Measurements from ENCODE around the gene CTSE.

Gene CTSE

GRCh38 chr1:206049919-206050600, 26.4 kb upstream of the CTSE start:
- no peak for DNase-seq (ENCODE audit: low spot score)

GRCh38 chr1:206049293-206049692, 25.6 kb upstream of the CTSE start:
- DNase-seq (ENCODE audit: low spot score), result no peak

- no peak for DNase-seq (ENCODE audit: low spot score)
Observed at GRCh38 chr1:206048582-206048981, 24.9 kb upstream of the CTSE start.

- DNase-seq (ENCODE audit: low spot score), result no peak
Observed at GRCh38 chr1:206047271-206047670, 23.6 kb upstream of the CTSE start.

- no peak for DNase-seq (ENCODE audit: low spot score)
Observed at GRCh38 chr1:206041640-206042039, 17.9 kb upstream of the CTSE start.

- no peak for DNase-seq (ENCODE audit: low spot score)
Observed at GRCh38 chr1:206040328-206040727, 16.6 kb upstream of the CTSE start.

GRCh38 chr1:206039046-206039973, 15.6 kb upstream of the CTSE start:
- no peak for DNase-seq (ENCODE audit: low spot score)

GRCh38 chr1:206037581-206037980, 13.9 kb upstream of the CTSE start:
- DNase-seq (ENCODE audit: low spot score), result no peak

- DNase-seq (ENCODE audit: low spot score), result no peak
Observed at GRCh38 chr1:206036663-206037455, 13.2 kb upstream of the CTSE start.

- DNase-seq (ENCODE audit: low spot score), result no peak
Observed at GRCh38 chr1:206035027-206035426, 11.3 kb upstream of the CTSE start.

- no peak for DNase-seq (ENCODE audit: low spot score)
Observed at GRCh38 chr1:206032380-206033140, 8.9 kb upstream of the CTSE start.

GRCh38 chr1:206030714-206031113, 7.0 kb upstream of the CTSE start:
- DNase-seq (ENCODE audit: low spot score), result peak; percentile 69

GRCh38 chr1:206030191-206030590, 6.5 kb upstream of the CTSE start:
- no peak for DNase-seq (ENCODE audit: low spot score)

GRCh38 chr1:206029484-206029883, 5.8 kb upstream of the CTSE start:
- no peak for DNase-seq (ENCODE audit: low spot score)

- no peak for DNase-seq (ENCODE audit: low spot score)
Observed at GRCh38 chr1:206025283-206025820, 1.7 kb upstream of the CTSE start.

- no peak for DNase-seq (ENCODE audit: low spot score)
Observed at GRCh38 chr1:206022766-206023165, 929 bp downstream of the CTSE start.

GRCh38 chr1:206021626-206022365, 1.9 kb downstream of the CTSE start:
- no peak for DNase-seq (ENCODE audit: low spot score)

- no peak for DNase-seq (ENCODE audit: low spot score)
Observed at GRCh38 chr1:206021008-206021625, 2.6 kb downstream of the CTSE start.

GRCh38 chr1:206020393-206021007, 3.2 kb downstream of the CTSE start:
- no peak for DNase-seq (ENCODE audit: low spot score)

- DNase-seq (ENCODE audit: low spot score), result no peak
Observed at GRCh38 chr1:206015071-206015470, 8.6 kb downstream of the CTSE start.

All from CD4-positive, alpha-beta T cell treated with Interleukin-6 at 100 ng/mL for 8 hours (primary cell).